Frontal cortex (tissue), 4 donors: ENCODE data around the gene CAMK2N1. TPM values are rescaled to one million over a fixed set of nuclear protein-coding genes. Genes with fewer than 3 reads are reported as not detected.
"Not testable (repeated sequence)": the region's sequence is repeated elsewhere in the genome, so short reads cannot be mapped to it uniquely, and the experiment has no call there.

Experiments
- DNase-seq, 2 donors: peaks; one replicate each; pipeline ENCODE4 v3.0.0; 2012; ENCODE audit warnings: low spot score in 2 of 2
- FAIRE-seq: peaks from 2 replicates; lab custom pipeline; 2012; peaks lifted over from hg19 to GRCh38; lab: Jason Lieb, UNC
- total RNA-seq: library from RNA; depleted of rRNA; stranded (reverse); fragments of >200 nt; gene quantifications from one replicate; pipeline ENCODE4 v1.2.3, GENCODE V29; 2014
- donor health status: control.
- donor health status: control.
- donor health status: control.

The CAMK2N1 gene
- 109 TPM for total RNA-seq

DNA sequence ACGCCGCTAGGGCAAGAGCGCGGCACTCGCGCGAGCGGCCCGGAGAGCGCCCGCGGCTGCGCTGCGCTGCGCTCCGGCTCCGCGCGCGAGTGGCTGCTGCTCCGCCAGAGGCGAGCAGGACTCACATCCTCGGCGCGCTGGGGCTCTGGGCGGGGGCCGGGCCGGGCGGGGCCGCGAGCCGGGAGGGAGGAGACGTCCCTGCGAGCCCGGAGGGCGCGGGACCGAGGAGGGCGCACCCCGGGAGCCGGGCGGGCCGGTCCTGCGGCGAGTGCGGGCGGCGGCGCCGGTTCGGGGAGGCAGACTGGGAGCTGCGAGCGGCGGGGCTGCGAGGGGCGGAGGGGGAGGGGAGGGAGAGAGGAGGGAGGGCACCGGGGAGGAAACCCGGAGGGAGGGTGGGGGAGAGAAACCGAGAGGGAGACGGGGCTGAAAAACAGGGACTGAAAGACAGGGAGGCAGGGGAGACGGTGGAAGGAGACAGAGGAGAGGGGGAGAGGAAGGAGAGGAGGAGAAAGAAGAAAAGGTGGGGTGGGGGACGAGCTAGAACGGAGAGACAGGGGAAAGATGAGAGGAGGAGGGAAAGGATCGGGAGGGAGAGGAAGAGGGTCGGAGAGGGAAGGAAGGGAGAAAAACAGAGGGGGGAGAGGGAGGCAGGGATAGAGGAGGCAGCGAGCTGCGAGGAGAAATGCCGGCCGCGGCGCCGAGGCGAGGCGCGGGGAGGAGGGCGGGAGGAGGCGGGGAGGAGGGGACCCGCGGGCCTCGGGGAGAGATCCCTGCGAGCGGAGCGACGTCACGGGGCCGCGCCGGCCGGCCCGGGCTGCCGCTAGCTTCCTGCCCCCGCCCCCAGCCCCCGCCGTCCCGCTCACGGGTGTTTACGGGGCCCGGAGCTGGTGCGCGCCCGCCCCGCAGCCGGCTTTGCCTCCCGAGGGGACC, at the start of gene CAMK2N1:
TSS of gene CAMK2N1 (minus strand) at position 684 of the 930 bp plus-strand sequence. CDS start 831 bp downstream, outside the sequence.
- DNase-seq (peak; percentile 90 to 94), FAIRE-seq (no peak)

DNA sequence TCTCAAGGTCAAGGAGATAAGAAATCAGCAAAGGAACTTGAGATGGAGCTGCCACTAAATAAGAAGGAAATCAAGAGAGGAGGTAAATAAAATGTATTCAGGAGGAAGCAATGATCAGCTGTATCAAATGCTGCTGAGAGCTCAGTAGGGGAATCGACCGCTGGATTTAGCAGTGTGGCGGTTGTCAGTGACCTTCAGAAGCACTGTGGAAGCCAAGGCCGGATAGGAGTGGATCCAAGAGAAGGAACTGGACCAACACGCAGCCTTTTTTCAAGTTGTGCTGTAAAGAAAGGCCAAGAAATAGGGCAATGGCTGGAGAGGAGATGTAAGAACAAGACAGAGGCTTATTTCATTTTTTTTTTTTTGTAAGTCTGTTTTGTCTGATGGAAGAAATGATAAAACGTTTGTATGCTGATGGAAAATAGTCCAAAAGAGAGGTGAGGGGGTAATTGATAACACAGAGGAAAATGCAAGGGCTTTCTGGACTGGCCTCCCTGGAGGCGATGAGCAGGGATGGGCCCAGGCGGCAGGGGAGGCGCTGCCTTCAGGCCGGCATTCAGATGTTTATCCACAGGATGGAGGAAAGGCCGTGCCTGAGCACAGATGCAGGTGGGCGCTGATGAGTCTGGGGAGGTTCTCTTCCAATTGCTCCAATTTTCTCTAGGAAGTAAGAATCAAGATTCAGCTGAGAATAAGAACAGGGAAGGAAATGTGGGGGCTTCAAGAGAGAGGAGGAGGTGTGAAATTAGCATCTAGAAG, 48.8 kb upstream of the CAMK2N1 start:
- no peak for DNase-seq
- FAIRE-seq: no peak

DNA sequence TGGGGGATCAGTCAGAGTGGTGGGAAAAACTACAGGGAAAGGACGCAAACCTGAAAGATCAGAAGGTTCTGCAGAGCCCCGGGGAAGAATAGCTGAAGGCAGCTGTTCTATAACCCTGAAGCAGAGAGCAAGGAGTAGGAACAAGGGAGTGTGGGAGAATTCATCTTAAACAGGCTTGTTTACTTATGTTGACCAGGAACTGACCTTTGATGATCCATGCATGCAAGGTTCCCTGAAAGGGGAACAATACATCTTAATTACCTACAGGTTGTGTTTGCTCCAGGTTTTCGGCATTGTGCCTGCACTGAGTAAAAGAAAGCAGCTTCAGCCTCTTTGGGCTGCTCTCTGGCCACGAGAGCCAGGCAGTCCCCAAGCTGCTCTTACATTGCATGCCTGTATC, 47.6 kb upstream of the CAMK2N1 start:
- DNase-seq (no peak), FAIRE-seq (no peak)

DNA sequence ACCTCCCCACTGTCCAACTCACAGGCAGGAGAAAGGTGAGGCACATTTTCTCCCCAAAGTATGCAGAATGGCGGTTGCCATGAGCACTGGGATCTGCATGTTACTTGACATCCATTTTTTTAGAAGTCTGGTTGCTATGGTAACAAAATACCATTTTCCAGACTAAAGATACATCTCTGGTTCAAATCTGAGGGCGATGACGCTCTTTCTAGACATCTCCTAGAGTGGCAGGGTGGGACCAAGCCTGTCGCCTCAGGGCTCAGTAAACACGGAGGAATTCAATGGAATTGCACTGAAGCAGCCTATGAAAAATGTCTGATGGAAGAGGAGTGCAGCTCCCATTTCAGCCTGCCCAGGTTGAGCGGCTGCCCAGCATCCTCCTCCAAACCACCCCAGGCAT, 44.9 kb upstream of the CAMK2N1 start:
- DNase-seq: no peak
- FAIRE-seq: no peak

DNA sequence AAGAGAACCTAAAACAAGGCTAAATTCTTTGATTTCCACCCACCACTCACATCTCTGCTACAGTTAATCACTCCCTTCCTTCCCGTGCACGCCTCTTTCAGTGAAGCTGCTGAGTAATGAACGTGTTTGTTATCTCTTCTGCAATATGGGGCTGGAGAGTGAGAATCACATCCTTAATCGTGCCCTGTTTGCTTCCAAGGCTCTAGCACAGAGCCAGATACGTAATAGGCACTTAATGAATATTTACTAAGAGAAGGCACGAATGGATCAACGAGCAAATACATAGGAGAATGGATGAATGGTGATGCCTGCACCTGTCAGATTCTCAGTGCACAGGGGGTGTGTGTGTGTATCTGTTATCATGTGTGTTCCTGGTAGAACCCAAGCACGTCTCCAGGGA, 44.3 kb upstream of the CAMK2N1 start:
- no peak for DNase-seq
- FAIRE-seq: no peak

DNA sequence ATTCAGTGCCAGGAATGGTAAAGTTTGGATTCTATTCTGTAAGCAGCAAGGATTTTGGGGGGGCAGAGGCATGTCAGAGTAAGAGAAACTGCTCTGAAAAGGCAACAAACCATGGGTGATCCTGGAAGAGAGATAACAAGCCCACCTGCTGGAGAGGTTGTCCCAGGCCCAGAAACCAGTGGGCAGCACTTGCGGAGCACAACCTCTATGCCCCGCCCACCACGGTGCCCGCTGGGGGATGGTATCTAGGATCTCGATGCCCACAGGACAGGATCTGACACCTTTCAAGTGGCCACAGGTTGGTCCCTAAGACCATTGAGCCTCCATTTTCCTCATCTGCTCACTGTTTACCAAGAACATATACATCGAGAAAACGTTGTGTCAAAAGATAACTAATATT, 42.2 kb upstream of the CAMK2N1 start:
- FAIRE-seq (no peak), DNase-seq (no peak)

DNA sequence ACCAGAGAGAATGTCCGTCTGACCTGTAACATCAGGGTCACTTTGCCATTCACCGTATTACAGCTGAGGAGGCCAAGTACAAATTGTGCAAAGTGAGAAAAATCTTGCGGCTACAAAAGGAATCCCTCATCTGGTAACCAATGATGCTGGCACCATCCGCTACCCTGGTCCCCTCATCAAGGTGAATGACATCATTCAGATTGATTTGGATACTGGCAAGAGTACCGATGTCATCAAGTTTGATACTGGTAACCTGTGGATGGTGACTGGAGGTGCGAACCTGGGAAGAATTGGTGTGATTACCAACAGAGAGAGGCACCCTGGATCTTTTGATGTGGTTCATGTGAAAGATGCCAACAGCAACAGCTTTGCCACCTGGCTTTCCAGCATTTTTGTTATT, 40.3 kb upstream of the CAMK2N1 start:
- FAIRE-seq: no peak
- DNase-seq: no peak

DNA sequence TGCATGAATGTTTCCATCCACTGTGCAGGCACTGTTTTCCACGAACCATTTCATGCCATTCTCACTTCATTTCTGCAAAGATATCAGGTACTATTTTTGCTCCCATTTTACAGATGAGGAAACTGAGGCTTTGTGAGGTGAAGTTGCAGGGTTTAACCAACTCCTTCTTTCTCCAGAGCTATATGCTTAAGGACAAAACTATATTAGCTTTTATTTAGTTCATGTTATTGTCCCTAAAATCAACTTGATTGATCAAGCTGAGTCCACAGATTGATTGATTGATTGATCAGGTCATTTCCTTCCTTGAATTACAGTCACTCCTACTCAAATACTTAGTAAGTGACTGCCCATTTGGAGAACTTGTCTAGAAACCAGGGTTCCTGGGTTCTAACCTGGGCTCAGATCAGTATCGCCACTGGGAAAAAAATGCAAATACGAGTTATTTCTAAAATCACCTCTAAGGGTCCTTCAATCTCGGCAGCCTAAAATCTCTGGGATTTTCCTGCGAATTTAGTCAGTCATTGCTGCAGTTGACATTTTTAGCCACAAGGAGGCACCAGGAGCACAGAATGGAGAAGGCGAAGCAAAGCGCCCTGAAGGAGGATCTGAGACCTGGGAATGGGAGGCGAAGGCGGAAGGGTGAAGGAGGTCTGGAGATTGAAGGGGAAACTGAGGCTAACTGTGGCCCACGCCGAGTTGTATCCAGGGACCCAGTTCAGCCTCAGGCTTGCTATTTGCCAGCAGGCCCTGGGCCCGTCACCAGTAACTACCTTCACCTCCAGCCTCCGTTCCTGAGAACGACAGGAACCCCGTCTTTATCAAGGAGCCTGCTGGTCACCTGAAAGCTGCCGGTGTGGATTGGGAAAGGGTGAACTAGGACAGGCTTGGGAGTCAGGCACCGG, 36.2 kb upstream of the CAMK2N1 start:
- DNase-seq: peak in 1 of 2 donors; percentile 57
- no peak for FAIRE-seq

DNA sequence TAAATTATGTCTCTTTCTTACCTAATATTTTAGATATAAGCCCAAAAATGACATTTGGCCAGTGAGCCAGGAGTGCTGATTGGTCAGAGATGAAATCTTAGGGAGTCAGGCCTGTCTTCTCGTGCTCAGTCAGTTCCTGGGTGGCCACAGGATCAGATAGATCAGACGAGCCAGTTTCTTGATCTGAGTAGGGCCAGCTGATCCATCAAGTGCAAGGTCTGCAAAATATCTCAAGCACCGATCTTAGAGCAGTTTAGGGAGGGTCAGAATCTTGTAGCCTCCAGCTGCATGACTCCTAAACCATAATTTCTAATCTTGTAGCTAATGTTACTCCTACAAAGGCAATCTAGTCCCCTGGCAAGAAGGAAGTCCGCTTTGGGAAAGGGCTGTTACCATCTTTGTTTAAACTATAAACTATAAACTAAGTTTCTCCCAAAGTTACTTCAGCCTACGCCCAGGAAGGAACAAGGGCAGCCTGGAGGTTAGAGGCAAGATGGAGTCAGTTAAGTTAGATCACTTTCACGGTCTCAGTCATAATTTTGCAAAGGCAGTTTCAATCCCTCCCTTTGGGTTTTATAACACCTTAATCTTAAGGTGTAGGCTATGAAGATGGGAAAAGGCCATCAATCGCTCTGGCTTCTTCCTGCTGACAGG, 33.7 kb upstream of the CAMK2N1 start:
- DNase-seq, FAIRE-seq: not testable (repeated sequence)

DNA sequence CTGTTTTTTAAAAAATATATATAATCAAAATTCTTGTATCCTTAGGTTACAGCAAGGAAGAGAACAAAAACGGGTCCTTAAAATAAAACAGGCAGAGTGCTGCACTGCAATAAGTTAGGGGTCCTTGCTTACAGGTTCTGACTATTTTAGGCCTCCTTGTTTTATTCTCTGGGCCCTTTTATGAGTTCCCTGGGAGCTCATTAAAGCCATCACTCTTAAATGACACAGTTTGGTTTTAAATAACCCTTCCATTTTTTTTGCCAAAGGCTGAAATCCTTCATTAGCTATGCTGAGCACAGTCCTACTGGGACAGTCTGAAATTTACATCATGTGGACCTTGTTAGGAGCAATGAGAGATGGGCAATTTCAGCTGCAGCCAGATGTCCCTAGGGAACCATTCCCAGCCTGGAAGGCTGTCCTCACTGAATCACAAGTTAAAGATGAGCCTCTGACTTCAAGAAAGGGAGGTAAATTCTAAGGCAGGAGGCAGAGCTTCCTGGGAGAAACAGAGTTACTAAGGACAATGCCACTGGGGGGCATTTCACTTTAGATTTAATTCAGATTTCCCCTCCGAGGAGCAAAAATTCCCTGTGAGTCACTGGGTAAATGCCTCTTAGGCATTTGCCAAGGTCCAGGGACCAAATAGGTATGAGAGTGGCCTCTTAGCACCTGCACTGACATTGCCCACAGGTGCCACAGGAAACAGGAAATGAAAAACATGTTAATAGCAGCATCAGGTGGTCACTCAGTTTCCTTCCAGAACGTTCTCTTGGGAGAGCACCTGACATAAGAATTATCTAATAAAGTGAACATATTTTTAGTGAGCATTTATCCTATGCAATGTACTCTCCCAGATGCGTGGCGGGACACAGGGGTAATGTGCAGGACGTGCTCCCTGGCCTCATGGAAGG, 25.8 kb upstream of the CAMK2N1 start:
- FAIRE-seq (no peak), DNase-seq (no peak)

DNA sequence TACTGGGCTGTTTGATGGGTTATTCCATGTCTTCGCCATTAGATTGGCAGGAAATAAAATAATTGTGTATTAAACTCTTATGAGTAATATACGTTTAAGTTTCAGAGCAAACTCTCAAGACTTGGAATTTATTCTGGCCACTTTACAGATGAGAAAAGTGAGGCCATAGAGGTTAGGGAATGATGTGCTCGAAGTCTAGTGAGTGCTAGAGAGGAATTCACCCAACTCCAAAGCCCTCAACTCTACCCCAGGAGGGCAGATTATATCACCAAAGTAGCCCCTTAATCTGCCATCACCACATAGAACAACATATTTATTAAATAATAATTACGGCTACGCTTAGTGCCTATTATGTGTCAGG, 22.4 kb upstream of the CAMK2N1 start:
- DNase-seq (no peak), FAIRE-seq (no peak)

DNA sequence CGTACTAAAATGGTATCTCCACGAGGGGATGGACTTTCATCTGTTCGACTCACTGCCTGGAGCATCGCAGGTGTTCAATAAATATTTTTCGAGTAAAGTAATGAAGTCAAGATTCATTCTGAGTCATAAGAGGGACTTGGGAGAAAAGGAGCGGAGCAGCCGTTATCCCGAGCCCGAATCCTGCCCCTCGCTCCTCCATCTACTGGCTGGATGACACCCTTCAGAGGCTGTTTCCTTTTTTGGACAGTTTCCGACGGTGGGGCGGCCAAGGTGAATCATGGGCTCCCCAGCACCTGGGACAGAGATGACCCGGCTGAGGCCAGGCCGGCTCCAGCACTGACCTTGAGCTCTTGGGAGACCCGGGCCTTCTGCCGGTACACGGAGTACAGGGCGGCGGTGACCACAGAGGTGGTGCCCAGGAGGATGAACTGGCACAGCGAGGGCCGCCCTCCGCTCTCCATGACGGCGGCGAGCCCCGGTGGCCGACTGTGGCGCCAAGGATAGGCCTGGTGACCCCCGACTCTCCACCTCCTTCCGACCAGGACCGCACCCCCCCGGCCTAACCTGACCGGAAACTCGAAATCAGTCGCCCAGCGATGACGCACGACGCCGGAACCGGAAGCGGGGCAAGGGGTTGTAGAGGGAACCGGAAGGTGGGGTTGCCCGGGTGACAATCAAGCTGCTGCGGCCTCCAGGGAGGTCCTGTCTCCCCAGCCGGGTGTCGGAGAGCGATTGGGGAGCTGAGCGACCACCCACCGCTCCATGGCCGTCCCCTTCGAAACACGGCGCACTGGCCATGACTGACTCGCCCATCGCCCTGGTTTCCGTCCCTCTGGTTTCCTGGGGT, 21.8 kb upstream of the CAMK2N1 start, which contains the start of gene MUL1:
TSS of gene MUL1 (minus strand) at position 588 of the 847 bp plus-strand sequence. CDS start at position 461, 127 bp downstream.
- DNase-seq: peak; percentile 78 to 95
- no peak for FAIRE-seq

DNA sequence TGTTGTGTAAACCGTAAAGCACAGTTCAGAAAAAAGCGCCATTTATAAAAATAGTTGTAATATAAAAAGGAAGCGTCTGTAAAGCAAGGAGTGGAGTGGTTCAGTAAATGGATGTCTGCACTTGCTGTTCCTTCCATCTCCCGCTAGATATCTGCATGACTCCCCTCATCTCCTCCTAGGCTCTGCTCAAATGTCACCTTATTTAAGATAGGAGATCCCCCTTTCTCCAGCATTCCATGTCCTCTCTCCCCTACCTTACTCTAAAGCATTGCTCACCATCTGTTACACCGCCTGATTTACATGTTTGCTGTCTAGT, 21.2 kb upstream of the CAMK2N1 start:
- DNase-seq (no peak), FAIRE-seq (no peak)

DNA sequence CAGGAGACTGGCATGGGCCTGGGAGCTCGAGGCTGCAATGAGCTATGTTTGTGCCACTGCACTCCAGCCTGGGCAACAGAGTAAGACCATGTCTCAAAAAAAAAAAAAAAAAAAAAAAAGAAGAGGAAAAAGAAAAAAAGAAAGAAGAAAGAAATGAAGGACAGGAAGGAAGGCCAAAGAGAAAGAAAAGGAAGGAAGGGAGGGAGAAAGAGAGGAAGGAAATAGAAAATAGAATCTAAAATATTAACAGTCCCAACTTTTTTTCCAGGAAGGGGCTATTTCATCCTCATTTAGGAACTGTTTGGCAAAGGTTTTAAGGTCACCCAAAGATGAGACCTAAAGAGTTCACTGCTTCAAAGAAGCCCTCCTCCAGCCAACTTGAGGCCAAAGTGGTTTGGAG, 19.5 kb upstream of the CAMK2N1 start:
- DNase-seq (no peak), FAIRE-seq (no peak)

DNA sequence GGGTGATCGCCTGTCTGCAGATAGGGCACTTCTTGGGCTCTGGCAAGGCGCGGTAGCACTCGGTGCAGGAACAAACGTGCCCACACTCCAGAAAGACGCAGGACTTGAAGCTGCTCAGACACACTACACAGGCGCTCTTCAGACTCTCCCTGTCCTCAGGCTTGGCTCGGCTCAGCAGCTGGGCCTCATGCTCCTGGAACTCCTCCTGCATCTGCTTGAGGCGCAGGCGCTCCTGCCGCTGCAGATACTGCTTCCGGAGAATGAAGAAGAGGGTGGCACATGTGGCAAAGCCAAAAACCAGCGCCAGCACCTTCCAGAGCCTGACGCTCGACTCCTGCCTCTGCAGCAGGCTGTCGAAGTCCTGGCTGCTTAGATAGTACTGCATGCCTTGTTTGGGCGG, 14.7 kb upstream of the CAMK2N1 start:
- FAIRE-seq (no peak), DNase-seq (no peak)

DNA sequence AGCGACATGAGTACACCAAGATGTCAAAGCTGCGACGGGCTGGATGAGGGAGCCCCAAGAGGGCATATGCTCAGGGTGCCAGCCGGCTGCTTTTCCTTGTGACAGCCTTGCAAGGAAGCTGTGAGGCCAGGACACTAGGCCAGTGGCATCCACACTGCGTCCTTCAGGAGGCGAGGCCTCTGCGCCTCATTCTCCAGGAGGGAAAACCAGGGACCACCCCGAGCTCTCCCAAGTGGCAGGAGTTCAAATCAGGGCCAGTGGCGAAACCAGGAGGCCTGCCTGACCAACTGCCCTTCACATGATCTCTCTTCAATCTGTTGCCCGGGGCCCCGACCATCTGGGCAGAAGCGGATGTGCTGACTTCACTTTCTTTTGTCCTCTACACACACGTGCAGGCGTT, 13.7 kb upstream of the CAMK2N1 start:
- FAIRE-seq: no peak

DNA sequence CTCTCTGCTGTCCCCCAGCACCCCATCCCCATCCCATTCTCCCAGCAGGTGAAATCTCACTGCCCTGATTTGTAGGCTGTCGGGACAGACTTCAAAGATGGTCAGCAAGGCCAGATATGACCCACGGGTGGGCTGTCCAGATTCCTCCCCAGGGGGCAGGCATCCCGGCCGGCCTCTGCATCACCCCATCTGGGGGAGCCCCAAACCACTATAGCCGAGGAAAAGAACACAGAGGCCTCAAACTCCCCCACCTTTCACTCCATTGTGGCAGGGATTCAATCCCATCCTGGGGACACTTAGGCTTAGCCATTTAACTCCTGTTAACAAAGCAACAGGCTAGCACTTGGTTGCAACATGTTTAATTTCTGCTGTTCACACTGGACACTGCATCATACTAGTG, 13.1 kb upstream of the CAMK2N1 start:
- FAIRE-seq (no peak), DNase-seq (no peak)

More for the DNA sequence above, 13.7 kb upstream of the CAMK2N1 start:
- no peak for DNase-seq

DNA sequence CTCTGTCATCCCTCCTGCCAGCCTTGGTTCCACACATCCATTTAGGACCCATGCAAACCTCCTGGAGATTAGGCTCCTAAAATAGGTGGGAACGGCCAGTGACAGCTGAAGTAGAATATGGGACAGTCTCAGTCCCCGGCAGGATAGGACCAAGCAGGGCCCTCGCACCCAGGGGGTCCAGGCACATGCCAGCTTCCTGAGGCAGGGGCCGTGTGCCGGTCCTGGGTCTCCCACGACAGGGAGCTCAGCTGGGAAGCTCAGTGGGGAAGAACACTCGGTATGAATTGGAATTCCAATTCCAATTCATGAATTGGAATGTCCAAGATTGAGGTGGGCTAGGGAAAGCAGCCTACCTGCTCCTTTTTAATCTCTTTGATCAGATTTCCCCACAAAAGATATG, 12.1 kb upstream of the CAMK2N1 start:
- FAIRE-seq (no peak), DNase-seq (no peak)
